Right renal pelvis (tissue), 4 donors: ENCODE data around the gene MEP1A. TPM values are rescaled to one million over a fixed set of nuclear protein-coding genes. Genes with fewer than 3 reads are reported as not detected.

Experiments
- DNase-seq, 4 donors: peaks; one replicate each; pipeline ENCODE4 v3.0.0-alpha.2; 2013; ENCODE audit warnings: low read depth in 4 of 4, low spot score in 3 of 4, missing footprints in 1 of 4
- polyA plus RNA-seq, 4 donors: library from polyadenylated mRNA; unstranded; fragments of 120-200 nt; gene quantifications; one replicate each; pipeline ENCODE4 v1.2.1, GENCODE V29; 2013; ENCODE audit not compliant: insufficient read length in 4 of 4

Gene MEP1A
- polyA plus RNA-seq, 4 donors = 0.03 TPM; not detected in 3

DNA sequence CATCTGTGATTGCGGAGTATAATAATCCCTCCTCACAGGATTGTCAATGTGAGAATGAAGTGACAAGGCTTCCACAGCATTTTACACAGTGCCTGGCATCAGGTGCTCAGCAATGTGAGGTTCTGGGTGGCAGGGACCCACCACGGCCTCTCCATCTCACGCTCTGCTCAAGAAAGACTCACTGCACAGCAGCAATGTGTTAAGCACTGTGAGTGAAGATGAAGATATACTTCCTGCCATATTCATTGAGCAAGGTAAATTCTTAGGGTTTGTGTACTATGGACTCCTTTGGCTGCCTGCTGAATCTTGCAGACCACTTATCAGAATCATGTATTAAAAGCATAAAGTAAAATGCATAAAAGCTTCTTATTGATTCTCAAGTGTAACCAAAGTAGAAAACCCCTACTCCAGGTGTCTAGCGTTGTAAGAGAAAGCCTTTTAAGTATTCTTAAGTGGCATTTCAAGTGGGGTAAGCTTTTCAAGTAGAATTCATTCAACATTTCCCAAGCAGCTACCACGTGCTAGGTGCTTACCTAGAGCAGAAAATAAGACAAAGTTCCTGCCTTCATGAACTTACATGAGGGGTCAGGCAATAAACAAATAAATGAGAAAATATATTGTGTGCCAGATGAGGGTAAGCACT, 17.0 kb upstream of the MEP1A start:
- DNase-seq = no peak

- DNase-seq = no peak
These were observed 15.5 kb upstream of the MEP1A start for GRCh38 chr6:46777476-46778346.

- DNase-seq = peak; percentile 35 to 71 (median 65)
These were observed 11.5 kb upstream of the MEP1A start for GRCh38 chr6:46781478-46782378.

- no peak for DNase-seq
These were observed 8.7 kb upstream of the MEP1A start for GRCh38 chr6:46784535-46784934.

DNA sequence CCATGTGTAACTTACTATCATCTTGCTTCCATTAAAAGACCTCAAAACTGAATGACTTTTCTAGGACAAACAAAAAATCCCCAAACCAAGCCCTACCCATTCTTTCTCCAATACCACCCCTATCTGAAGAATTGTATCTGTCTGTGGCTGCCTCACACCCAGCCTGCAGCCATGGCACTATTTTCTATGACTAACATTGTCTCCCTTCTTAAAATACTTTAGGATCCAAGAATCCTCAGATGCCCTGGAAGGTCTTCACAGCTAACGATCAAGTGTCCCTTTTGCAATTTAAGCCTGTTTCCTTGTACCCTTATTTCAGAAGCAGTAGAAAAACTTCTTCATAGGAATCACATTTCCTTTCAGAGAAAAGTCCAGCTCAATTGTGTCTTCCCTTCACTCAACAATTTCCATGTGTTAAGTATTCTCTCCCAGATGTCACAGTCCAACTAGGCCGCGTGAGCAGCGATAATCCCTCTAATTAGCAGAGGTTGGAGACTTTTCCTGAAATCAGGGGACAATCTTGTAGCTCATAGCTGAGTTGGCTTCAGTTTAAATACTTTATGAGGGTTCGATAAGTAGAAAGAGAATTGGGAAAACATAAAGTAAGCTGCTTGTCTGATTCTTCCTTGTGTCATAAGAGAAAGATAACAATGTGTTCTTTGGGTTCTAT, 5.2 kb upstream of the MEP1A start:
- DNase-seq = no peak

DNA sequence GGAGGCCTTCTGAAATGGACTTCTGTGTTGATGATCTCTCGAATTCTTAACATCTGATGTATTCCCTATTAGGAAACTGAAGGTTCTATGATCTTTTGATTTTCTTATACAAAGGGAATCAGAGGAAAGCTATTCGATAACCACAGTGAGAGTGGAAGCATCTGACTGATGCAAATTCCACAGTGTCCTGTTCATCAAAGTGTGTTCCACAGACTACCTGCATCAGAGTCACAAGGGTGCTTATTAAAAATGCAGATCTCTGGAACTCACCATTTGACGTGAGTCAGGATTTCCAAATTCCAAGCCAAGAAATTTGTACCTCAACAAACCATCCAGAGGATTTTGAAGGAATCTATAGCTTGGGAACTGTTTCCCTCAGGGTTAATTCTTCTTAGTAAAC, 4.4 kb upstream of the MEP1A start:
- no peak for DNase-seq

DNA sequence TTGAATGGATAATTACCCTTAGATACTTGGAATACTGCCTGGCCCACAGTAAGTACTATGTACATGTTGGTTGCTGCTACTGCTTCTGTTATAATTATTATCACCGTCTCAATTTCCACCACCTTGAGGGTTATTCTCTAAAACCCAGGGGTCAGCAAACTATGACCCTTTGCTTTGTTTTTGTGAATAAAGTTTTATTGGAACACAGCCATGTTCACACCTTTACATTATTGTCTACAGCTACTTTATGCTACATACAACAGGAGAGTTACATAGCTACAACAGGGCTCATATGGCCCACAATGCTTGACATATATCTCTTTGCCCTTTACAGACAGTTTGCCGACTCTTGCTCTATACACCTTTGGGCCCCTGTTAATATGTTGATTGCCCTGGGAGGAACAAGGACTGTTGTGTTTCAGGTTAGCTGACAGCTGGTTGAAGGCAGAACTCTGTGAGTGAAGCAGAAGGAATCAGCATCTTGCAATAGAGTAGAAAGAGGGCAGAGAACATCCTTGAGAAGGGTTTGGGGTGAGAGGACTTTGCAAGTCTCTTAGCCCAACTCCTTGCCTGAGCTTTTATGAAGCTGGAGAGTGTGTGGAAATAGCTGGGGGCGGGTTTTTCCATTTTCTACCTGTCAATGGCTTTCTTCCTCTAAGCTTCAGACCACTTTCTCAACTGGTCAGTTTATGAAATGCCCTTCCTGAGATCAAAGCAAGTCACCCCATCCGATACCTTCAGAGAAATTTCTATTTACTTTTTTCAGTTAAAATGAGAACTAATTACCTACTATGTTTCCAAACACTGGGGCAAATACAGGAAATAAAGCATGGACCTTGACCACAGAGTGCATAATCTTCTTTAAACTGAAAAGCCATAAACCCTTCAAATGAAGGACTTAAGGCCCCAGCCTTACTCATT, 3.5 kb upstream of the MEP1A start:
- DNase-seq = no peak

DNA sequence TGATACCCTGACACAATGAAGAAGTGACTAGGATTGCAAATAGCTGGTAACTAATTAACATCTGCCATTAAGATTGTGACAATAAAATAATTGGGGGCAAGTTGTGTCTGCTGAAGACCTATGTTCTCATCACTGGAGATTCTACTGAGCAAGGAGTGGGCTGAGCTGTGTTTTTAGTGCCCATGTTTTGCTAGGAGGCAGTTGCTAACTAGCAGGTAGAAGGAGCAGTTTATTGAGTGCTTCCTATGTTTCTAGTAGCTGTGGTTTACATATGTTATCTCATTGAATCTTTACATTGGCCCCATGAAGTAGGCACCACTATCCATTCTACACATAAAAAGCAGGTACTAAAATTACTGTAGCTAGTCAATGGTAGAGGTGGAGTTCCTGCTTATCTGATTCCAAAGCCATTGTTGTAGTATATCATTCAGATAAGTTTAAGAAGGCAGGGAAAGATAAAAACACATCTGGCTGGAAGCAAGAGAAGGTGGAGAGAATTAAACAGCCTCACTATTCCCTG, 2.8 kb upstream of the MEP1A start:
- no peak for DNase-seq

- no peak for DNase-seq
These were observed 554 bp upstream of the MEP1A start for GRCh38 chr6:46792635-46793034.

DNA sequence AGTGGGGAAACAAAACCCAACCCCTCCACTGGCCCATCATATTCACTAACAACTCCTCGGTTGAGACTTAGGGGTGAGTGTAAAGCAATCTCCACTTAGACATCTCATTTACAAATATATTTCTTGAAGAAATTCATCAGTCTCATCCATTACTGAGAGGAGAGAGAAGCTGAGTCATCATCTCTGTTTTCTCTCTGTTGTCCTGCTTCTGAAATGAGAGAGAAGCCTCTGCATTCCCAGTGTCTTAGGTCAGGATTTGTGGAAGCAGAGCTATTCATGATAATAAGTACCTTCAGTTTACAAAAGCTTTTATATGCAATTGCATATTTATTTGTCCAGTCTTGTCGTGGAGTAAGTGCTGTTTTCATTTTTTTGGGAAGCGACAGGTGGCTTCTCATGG, 879 bp downstream of the MEP1A start:
- DNase-seq = no peak

- DNase-seq = no peak
These were observed 2.6 kb downstream of the MEP1A start for GRCh38 chr6:46795816-46796215.

- DNase-seq = no peak
These were observed 3.8 kb downstream of the MEP1A start for GRCh38 chr6:46796848-46797580.

GRCh38 chr6:46799657-46800056, 6.5 kb downstream of the MEP1A start:
- DNase-seq = no peak

DNA sequence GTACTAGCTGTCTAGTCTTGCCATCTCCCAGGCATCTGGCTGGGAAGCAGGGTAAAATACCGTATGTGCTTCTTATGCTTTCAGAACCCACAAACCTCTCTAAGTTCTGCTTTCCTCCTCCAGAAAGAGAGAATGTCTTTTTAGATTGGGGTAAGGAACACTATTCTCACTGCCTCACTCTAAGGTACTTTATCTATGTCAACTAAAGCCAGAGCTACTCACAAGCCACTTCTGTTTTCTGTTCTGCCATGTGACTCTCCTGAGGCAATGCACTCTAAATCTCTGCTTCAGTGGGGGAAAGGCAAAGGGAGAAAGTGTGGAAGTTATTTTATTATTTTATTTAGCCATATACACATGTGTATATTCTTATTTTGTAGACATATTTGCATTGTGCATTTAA, 15.6 kb downstream of the MEP1A start:
- no peak for DNase-seq

- DNase-seq = no peak
These were observed 21.9 kb downstream of the MEP1A start for GRCh38 chr6:46815130-46815529.

DNA sequence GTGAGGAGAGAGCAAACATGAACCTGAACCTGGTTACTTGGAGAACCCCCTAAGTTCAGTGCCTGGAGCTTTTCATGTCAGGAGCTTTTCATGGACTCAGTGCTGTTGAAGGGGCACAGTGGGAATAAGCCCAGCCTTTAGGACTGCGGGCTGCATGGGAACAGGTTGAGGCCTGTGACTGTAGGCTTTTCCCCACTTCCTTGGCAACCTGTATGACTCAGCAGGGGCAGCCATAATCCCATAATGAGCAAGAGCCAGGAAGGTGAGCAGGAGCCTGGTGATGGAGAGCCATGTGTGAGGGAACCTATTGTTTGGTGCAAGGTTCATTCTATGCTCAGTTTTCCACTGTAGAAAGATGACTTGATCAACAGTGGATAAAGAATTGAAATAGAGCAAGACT, 23.4 kb downstream of the MEP1A start:
- DNase-seq = no peak

GRCh38 chr6:46819561-46819960, 26.4 kb downstream of the MEP1A start:
- DNase-seq = no peak

DNA sequence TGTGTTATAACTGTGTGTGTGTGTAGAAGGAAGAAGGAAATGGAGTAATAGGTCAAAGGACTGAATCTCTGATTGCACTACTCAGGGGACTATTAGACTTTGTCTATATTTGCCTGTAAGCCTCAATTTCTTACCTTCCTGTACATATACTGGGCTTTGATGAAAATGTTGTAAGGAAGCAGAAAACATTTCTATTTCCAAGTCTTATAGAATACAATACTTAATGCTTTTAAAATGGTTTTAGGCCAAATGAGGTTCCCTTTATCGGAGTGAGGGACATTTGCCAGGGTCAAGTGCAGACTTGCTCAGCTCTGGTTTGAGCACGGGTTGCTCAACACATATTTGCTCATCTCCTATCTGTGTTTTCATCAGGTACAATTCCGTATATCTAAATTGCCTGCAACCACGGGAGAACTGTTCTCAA, 28.3 kb downstream of the MEP1A start:
- DNase-seq = no peak

DNA sequence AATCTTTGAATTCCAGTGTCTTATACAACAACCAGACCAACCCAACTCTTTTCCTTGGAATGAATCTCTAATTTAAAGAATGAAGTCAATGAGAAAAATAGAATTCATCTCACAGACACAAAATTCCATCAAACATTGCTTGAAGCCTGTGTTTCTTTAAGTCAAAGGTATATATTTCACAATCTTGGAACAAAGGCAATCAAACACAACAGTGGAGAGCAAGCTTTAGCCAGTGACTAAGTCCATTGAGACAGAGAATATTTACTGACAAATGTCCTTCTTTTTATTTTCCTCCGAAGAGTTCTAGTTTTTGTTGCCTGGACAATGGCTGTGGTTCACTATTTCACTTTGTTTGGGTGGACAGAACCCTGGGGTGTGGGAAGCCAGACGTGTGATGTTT, 35.8 kb downstream of the MEP1A start:
- no peak for DNase-seq
